B cell (primary cell): ENCODE results near the gene GALM. TPM values are rescaled to one million over a fixed set of nuclear protein-coding genes. Genes with fewer than 3 reads are reported as not detected.
"Not testable (repeated sequence)": the region's sequence is repeated elsewhere in the genome, so short reads cannot be mapped to it uniquely, and the experiment has no call there.

Experiments used
- ATAC-seq: fragments of 200-7000 bp; cut with Tn5 transposase; one replicate; pipeline ENCODE4 v1.10.0; 2021; ENCODE audit warnings: low read depth, mild to moderate bottlenecking, moderate number of reproducible peaks, moderate library complexity
- CTCF ChIA-PET: fragments of 350-600 bp; sonication (Branson Sonifier 250); formaldehyde crosslinking; loops from one replicate; lab custom pipeline; 2021; ENCODE audit warnings: antibody characterized with exemption, inconsistent platforms; lab: Charles Lee
- POLR2A ChIA-PET: fragments of 350-600 bp; sonication (Branson Sonifier 250); formaldehyde crosslinking; loops from one replicate; lab custom pipeline; 2021; ENCODE audit warnings: antibody characterized with exemption; lab: Charles Lee
- DNase-seq: peaks from one replicate; pipeline ENCODE4 v3.0.0; 2013
- H2AFZ ChIP-seq: 2 replicates; pipeline ENCODE4 v1.6.1; 2012; ENCODE audit warnings: mild to moderate bottlenecking, low read depth, low read length; ENCODE audit not compliant: insufficient read depth, poor library complexity, severe bottlenecking
- H3K27ac ChIP-seq, 2 donors: 1 replicate in 1 of 2; 2 replicates in 1 of 2; pipeline ENCODE4 v1.5.1; 2012 to 2013; ENCODE audit warnings: low read length in 2 of 2, mild to moderate bottlenecking in 2 of 2, moderate library complexity in 1 of 2
- H3K27me3 ChIP-seq, 4 experiments: fragments of 200-600 bp in 1 of 4; sonication (generic) in 1 of 4; replicated peaks in 1 of 4; 1 replicate in 2 of 4; 2 replicates in 2 of 4; pipeline versions ENCODE4 v1.6.1 to v1.7.0; 2013 to 2016; ENCODE audit warnings: low read length in 3 of 4, mild to moderate bottlenecking in 2 of 4, mixed read lengths in 1 of 4, moderate library complexity in 1 of 4; ENCODE audit not compliant: insufficient read depth in 4 of 4, control insufficient read depth in 3 of 4; ENCODE audit errors: control extremely low read depth in 1 of 4
- H3K36me3 ChIP-seq, 2 experiments: replicated peaks in 1 of 2; 1 replicate in 1 of 2; 2 replicates in 1 of 2; pipeline versions ENCODE4 v1.6.1 to v1.7.1; 2013; ENCODE audit warnings: low read length in 1 of 2; ENCODE audit not compliant: insufficient read depth in 2 of 2, control insufficient read depth in 1 of 2; ENCODE audit errors: control extremely low read depth in 1 of 2, extremely low read depth in 1 of 2
- H3K4me1 ChIP-seq, 2 donors: fragments of 200-600 bp in 1 of 2; sonication (generic) in 1 of 2; 1 replicate in 1 of 2; 2 replicates in 1 of 2; pipeline versions ENCODE4 v1.5.1 to v1.6.1; 2013 to 2017; ENCODE audit warnings: low read length in 2 of 2; ENCODE audit not compliant: control insufficient read depth in 2 of 2, insufficient read depth in 2 of 2
- H3K4me2 ChIP-seq: replicated peaks from 2 replicates; pipeline ENCODE3; 2012; ENCODE audit warnings: mild to moderate bottlenecking, low read depth, low read length; ENCODE audit not compliant: poor library complexity, severe bottlenecking
- H3K4me3 ChIP-seq, 5 experiments: fragments of 200-600 bp in 1 of 5; sonication (generic) in 1 of 5; 1 replicate in 3 of 5; 2 replicates in 2 of 5; pipeline versions ENCODE4 v1.5.1 to v1.7.0; 2011 to 2016; ENCODE audit warnings: low read length in 4 of 5, mild to moderate bottlenecking in 4 of 5, low read depth in 2 of 5, control low read depth in 1 of 5, moderate library complexity in 1 of 5; ENCODE audit not compliant: insufficient read depth in 1 of 5; ENCODE audit errors: control extremely low read depth in 1 of 5, extremely low read depth in 1 of 5
- H3K79me2 ChIP-seq: fragments of 200-600 bp; sonication (generic); one replicate; pipeline ENCODE4 v1.6.0; 2016; ENCODE audit warnings: low read length; ENCODE audit not compliant: control insufficient read depth, insufficient read depth
- H3K9ac ChIP-seq: fragments of 200-600 bp; sonication (generic); 2 replicates; pipeline ENCODE4 v1.6.1; 2017; ENCODE audit warnings: mild to moderate bottlenecking, low read length, moderate library complexity
- H3K9me3 ChIP-seq, 3 donors: one replicate each; pipeline versions ENCODE4 v1.6.1 to v1.7.1; 2013; ENCODE audit warnings: low read length in 2 of 3; ENCODE audit not compliant: control insufficient read depth in 2 of 3, insufficient read depth in 1 of 3; ENCODE audit errors: control extremely low read depth in 1 of 3
- H4K20me1 ChIP-seq: 2 replicates; pipeline ENCODE4 v1.6.0; 2012; ENCODE audit warnings: mild to moderate bottlenecking, low read length; ENCODE audit not compliant: insufficient read depth, control insufficient read depth, poor library complexity, severe bottlenecking
- H3K27ac Mint-ChIP-seq: one replicate; pipeline ENCODE4 v1.8.0; 2021; ENCODE audit warnings: mixed read lengths
- H3K27me3 Mint-ChIP-seq: one replicate; pipeline ENCODE4 v1.8.0; 2021; ENCODE audit warnings: mixed read lengths
- H3K4me1 Mint-ChIP-seq: one replicate; pipeline ENCODE4 v1.8.0; 2021; ENCODE audit warnings: mixed read lengths
- H3K4me3 Mint-ChIP-seq: one replicate; pipeline ENCODE4 v1.8.0; 2021; ENCODE audit warnings: mixed read lengths
- H3K9me3 Mint-ChIP-seq: one replicate; pipeline ENCODE4 v1.8.0; 2022; ENCODE audit warnings: mixed read lengths; ENCODE audit not compliant: insufficient read depth
- CTCF ChIP-seq: fragments of 200-600 bp; IDR thresholded peaks from one replicate; pipeline ENCODE4 v1.8.0; 2022; ENCODE audit warnings: antibody characterized with exemption, mild to moderate bottlenecking
- EZH2 ChIP-seq: IDR thresholded peaks from 2 replicates; pipeline ENCODE4 v1.6.1; 2012; ENCODE audit warnings: borderline replicate concordance, low read depth, mild to moderate bottlenecking, moderate library complexity, low read length; ENCODE audit not compliant: insufficient read depth, poor library complexity, severe bottlenecking
- WGBS: methylation state at CpG from one replicate; pipeline ENCODE4 v1.1.5; 2013; ENCODE audit warnings: missing lambda C conversion rate; ENCODE audit not compliant: insufficient coverage; 5-methylcytosine and 5-hydroxymethylcytosine counted together
- intact Hi-C: fragments of 100-400 bp; cut with micrococcal nuclease; formaldehyde crosslinking; loops from one replicate; pipeline ENCODE4 v1.10.0; 2022
- polyA plus RNA-seq: library from polyadenylated mRNA; depleted of rRNA; stranded (reverse); fragments of >200 nt; gene quantifications from 2 replicates; pipeline ENCODE4 v1.2.3, GENCODE V29; 2012
- total RNA-seq, 2 donors: library from RNA; stranded (reverse); fragments of 120-200 nt in 1 of 2; gene quantifications; 1 replicate in 1 of 2; 2 replicates in 1 of 2; pipeline versions ENCODE4 v1.2.3 to v1.2.4, GENCODE V29; 2013 to 2022

GALM gene
- total and polyA plus RNA-seq, 2 donors (not counting 1 experiment from before 2014, with no cell fraction given) = 5.1 to 9.7 TPM

- intact Hi-C loops = no loop called here
- TF ChIP-seq CTCF (no peak), EZH2 (no peak)
- ATAC-seq (no peak), DNase-seq (no peak)
- H3K27me3 Mint-ChIP-seq = no peaks in the 10 kb centered on the region
- no peaks in the 10 kb centered on the region for H3K4me1 Mint-ChIP-seq
- H3K4me3 Mint-ChIP-seq = no peak overlapping the region
- ChIA-PET CTCF (no interaction called here), POLR2A (no interaction called here)
- no peak overlapping the region for H3K4me3 ChIP-seq
- H3K4me2 ChIP-seq = no peak overlapping the region
- no peak overlapping the region for H3K27ac ChIP-seq
- peaks cover 0 to 3% of the 10 kb centered on the region in 2 experiments for H3K36me3 ChIP-seq
- no peaks in the 10 kb centered on the region for H3K79me2 ChIP-seq
- no peak overlapping the region for H3K27ac Mint-ChIP-seq
- H3K9me3 ChIP-seq = no peaks in the 10 kb centered on the region
- H3K27me3 ChIP-seq = no peaks in the 10 kb centered on the region
- no peak overlapping the region for H2AFZ ChIP-seq
- no peaks in the 10 kb centered on the region for H3K9me3 Mint-ChIP-seq
- WGBS = no CpG with 5 or more reads among the region's 1 CpG
- H3K9ac ChIP-seq = no peak overlapping the region
- no peaks in the 10 kb centered on the region for H4K20me1 ChIP-seq
- H3K4me1 ChIP-seq = no peaks in the 10 kb centered on the region
Measured at GRCh38 chr2:38702413-38702812, 36.5 kb downstream of the GALM start.

- H2AFZ ChIP-seq, H3K27ac ChIP-seq, H3K79me2 ChIP-seq, ATAC-seq, H3K4me1 Mint-ChIP-seq, H3K4me2 ChIP-seq, H3K4me3 ChIP-seq, H3K27me3 Mint-ChIP-seq, H3K9me3 ChIP-seq, H3K9me3 Mint-ChIP-seq, DNase-seq, H3K9ac ChIP-seq, H3K4me1 ChIP-seq, H4K20me1 ChIP-seq, H3K4me3 Mint-ChIP-seq, H3K27me3 ChIP-seq, H3K27ac Mint-ChIP-seq, POLR2A ChIA-PET, H3K36me3 ChIP-seq, intact Hi-C loops: not testable (repeated sequence)
- CTCF ChIA-PET = interaction anchor here (0.7 kb wide), 1 partner anchor 122 kb away, joined by 3 read pairs; no protein-coding TSS in a partner anchor
- 100% methylated on average over 3 of the region's 5 CpGs for WGBS
Measured at GRCh38 chr2:38703336-38703735, 37.4 kb downstream of the GALM start.
